HepG2 (cell line): ENCODE results near the gene RSPRY1. TPM values are rescaled to one million over a fixed set of nuclear protein-coding genes. Genes with fewer than 3 reads are reported as not detected.

Source experiments
- ATAC-seq: fragments of 200-7000 bp; cut with Tn5 transposase; 3 replicates; pipeline ENCODE4 v1.9.1; 2020; ENCODE audit warnings: mild to moderate bottlenecking, moderate library complexity
- BruUV-seq: library from RNA; stranded (reverse); fragments of 400-500 nt; replicated peaks from 2 replicates; lab custom pipeline; 2021; lab: Mats Ljungman, UMichigan
- CTCF ChIA-PET: fragments of 300-600 bp; formaldehyde crosslinking; extraction: SDS; loops from one replicate; lab custom pipeline; 2021; ENCODE audit warnings: low total read pairs, inconsistent platforms, low intra/inter-chr PET ratio; lab: Yijun Ruan, JAX
- POLR2A ChIA-PET: fragments of 350-600 bp; sonication (Branson Sonifier 250); formaldehyde crosslinking; loops from one replicate; lab custom pipeline; 2020; ENCODE audit warnings: antibody characterized with exemption, inconsistent platforms; lab: Yijun Ruan, JAX
- DNase-seq: peaks from one replicate; pipeline ENCODE4 v3.0.0-alpha.2; 2015; ENCODE audit warnings: low spot score
- FAIRE-seq: peaks from 3 replicates; lab custom pipeline; 2011; peaks lifted over from hg19 to GRCh38; lab: Jason Lieb, UNC
- H2AFZ ChIP-seq: one replicate; pipeline ENCODE4 v1.6.1; 2011; ENCODE audit warnings: low read length, inconsistent platforms
- H3K27ac ChIP-seq: fragments of 300-600 bp; 3 replicates; pipeline ENCODE4 v1.8.0; 2011; ENCODE audit warnings: mixed run types, mild to moderate bottlenecking, mixed read lengths, low read length, inconsistent platforms; ENCODE audit not compliant: insufficient read depth; ENCODE audit errors: extremely low read length
- H3K27me3 ChIP-seq, 2 experiments: fragments of 200-600 bp in 1 of 2; 2 replicates in 1 of 2; 3 replicates in 1 of 2; pipeline versions ENCODE4 v1.6.0 to v1.8.0; 2011; ENCODE audit warnings: low read length in 2 of 2, mild to moderate bottlenecking in 2 of 2, moderate library complexity in 2 of 2, inconsistent platforms in 1 of 2; ENCODE audit not compliant: insufficient read depth in 2 of 2, control insufficient read depth in 1 of 2
- H3K36me3 ChIP-seq, 2 experiments: fragments of 200-600 bp in 1 of 2; replicated peaks in 1 of 2; 2 replicates in 1 of 2; 3 replicates in 1 of 2; pipeline versions ENCODE4 v1.5.1 to v1.8.0; 2011; ENCODE audit warnings: low read length in 2 of 2, inconsistent platforms in 1 of 2; ENCODE audit not compliant: insufficient read depth in 2 of 2, control insufficient read depth in 1 of 2
- H3K4me1 ChIP-seq: 2 replicates; pipeline ENCODE4 v1.5.1; 2012; ENCODE audit warnings: low read length, inconsistent platforms; ENCODE audit not compliant: insufficient read depth
- H3K4me2 ChIP-seq: 2 replicates; pipeline ENCODE4 v1.6.0; 2011; ENCODE audit warnings: low read depth, low read length, inconsistent platforms
- H3K4me3 ChIP-seq, 3 experiments: fragments of 200-600 bp in 1 of 3; sonication (generic), shearing (Covaris generic) in 1 of 3; replicated peaks in 1 of 3; 2 replicates each; pipeline ENCODE4 v1.5.1; 2011 to 2016; ENCODE audit warnings: low read length in 3 of 3, inconsistent platforms in 2 of 3, low read depth in 2 of 3, mild to moderate bottlenecking in 2 of 3, control low read depth in 1 of 3, mixed read lengths in 1 of 3; ENCODE audit not compliant: insufficient read depth in 1 of 3
- H3K79me2 ChIP-seq: one replicate; pipeline ENCODE4 v1.6.1; 2011; ENCODE audit warnings: low read length, inconsistent platforms; ENCODE audit not compliant: insufficient read depth
- H3K9ac ChIP-seq: 2 replicates; pipeline ENCODE4 v1.6.0; 2011; ENCODE audit warnings: mild to moderate bottlenecking, low read depth, low read length, inconsistent platforms; ENCODE audit not compliant: insufficient read depth
- H3K9me3 ChIP-seq: 2 replicates; pipeline ENCODE4 v1.5.1; 2012; ENCODE audit warnings: mild to moderate bottlenecking, low read length
- H4K20me1 ChIP-seq: 2 replicates; pipeline ENCODE4 v1.6.0; 2011; ENCODE audit warnings: inconsistent platforms, mild to moderate bottlenecking, low read length, moderate library complexity; ENCODE audit not compliant: insufficient read depth
- CENPX ChIP-seq: sonication (generic); formaldehyde crosslinking; IDR thresholded peaks from 2 replicates; pipeline ENCODE4 v1.9.0; 2021; ENCODE audit warnings: mild to moderate bottlenecking, missing genetic modification reagents, moderate library complexity
- EED ChIP-seq: sonication (generic); formaldehyde crosslinking; IDR thresholded peaks from 2 replicates; pipeline ENCODE4 v1.5.0; 2020; ENCODE audit warnings: mild to moderate bottlenecking, missing genetic modification reagents
- KDM3A ChIP-seq: IDR thresholded peaks from 2 replicates; pipeline ENCODE4 v1.6.1; 2018; ENCODE audit warnings: low read depth, missing compliant biosample characterization
- KLF16 ChIP-seq, 2 experiments: sonication (generic) in 1 of 2; formaldehyde crosslinking in 1 of 2; IDR thresholded peaks; 2 replicates each; pipeline versions ENCODE4 v1.6.1 to v1.8.0; 2016 to 2023; ENCODE audit warnings: missing genetic modification reagents in 2 of 2, missing compliant biosample characterization in 1 of 2
- PCBP1 ChIP-seq: fragments of 200-400 bp; formaldehyde crosslinking; IDR thresholded peaks from 2 replicates; pipeline ENCODE4 v1.6.1; 2017; ENCODE audit warnings: mild to moderate bottlenecking, low read depth, low read length, borderline replicate concordance
- RXRA ChIP-seq: sonication (generic); formaldehyde crosslinking; IDR thresholded peaks from 2 replicates; pipeline ENCODE4 v1.5.1; 2020; ENCODE audit warnings: missing genetic modification reagents
- RXRB ChIP-seq: IDR thresholded peaks from 2 replicates; pipeline ENCODE4 v1.6.1; 2016; ENCODE audit warnings: borderline replicate concordance, missing genetic modification reagents, missing compliant biosample characterization
- SMARCC2 ChIP-seq: fragments of 450-650 bp; IDR thresholded peaks from 2 replicates; pipeline ENCODE4 v1.6.1; 2017; ENCODE audit warnings: antibody characterized with exemption, mild to moderate bottlenecking
- ZFP36L1 ChIP-seq: sonication (generic); formaldehyde crosslinking; IDR thresholded peaks from 2 replicates; pipeline ENCODE4 v1.8.0; 2022; ENCODE audit warnings: mild to moderate bottlenecking, missing genetic modification reagents, moderate library complexity
- ZNF138 ChIP-seq: sonication (generic); formaldehyde crosslinking; IDR thresholded peaks from 2 replicates; pipeline ENCODE4 v1.5.0; 2020; ENCODE audit warnings: mild to moderate bottlenecking, low read depth, missing genetic modification reagents
- ZNF282 ChIP-seq: fragments of 450-650 bp; IDR thresholded peaks from 2 replicates; pipeline ENCODE4 v1.6.1; 2018; ENCODE audit not compliant: partially characterized antibody
- ZNF510 ChIP-seq: sonication (generic); formaldehyde crosslinking; IDR thresholded peaks from 2 replicates; pipeline ENCODE4 v1.4.0; 2020; ENCODE audit warnings: low read depth, mild to moderate bottlenecking, missing genetic modification reagents
- WGBS: methylation state at CpG from one replicate; pipeline ENCODE4 v1.1.6; 2017; ENCODE audit warnings: low lambda C conversion rate; 5-methylcytosine and 5-hydroxymethylcytosine counted together
- in situ Hi-C: cut with HindIII; loops from 2 replicates; pipeline ENCODE4 v1.10.0; 2017; ENCODE audit warnings: low pct_unique_long_range_greater_than_20kb; ENCODE audit not compliant: extremely low pct_ligation_motif_present
- intact Hi-C: fragments of 100-400 bp; cut with micrococcal nuclease; formaldehyde crosslinking; loops from one replicate; pipeline ENCODE4 v1.10.0; 2022; ENCODE audit not compliant: unreplicated experiment
- polyA plus RNA-seq, 8 experiments: library from polyadenylated mRNA; depleted of rRNA in 3 of 8; stranded (reverse) in 7 of 8; unstranded in 1 of 8; fragments of >200 nt; fragmentation: Illumina TruSeq in 4 of 8; extraction: Trizol in 4 of 8; gene quantifications; 2 replicates each; pipeline versions ENCODE4 v1.2.1 to v1.2.3, GENCODE V29; 2011 to 2016; ENCODE audit warnings: low read depth in 4 of 8, missing spikeins in 1 of 8, mixed read lengths in 1 of 8; ENCODE audit not compliant: insufficient read depth in 1 of 8
- total RNA-seq, 5 experiments: library from RNA; depleted of rRNA; stranded (reverse); fragments of >200 nt; fragmentation: Illumina TruSeq; extraction: Trizol; gene quantifications; 2 replicates each; pipeline ENCODE4 v1.2.3, GENCODE V29; 2016; ENCODE audit warnings: low read depth in 1 of 5
- TF ChIP-seq, protein P1 (sequence below): sonication (generic); formaldehyde crosslinking; IDR thresholded peaks from 2 replicates; pipeline ENCODE4 v1.5.1; 2020; ENCODE audit warnings: missing genetic modification reagents, mild to moderate bottlenecking, borderline replicate concordance
- TF ChIP-seq, protein P2 (sequence below): sonication (generic); formaldehyde crosslinking; IDR thresholded peaks from 2 replicates; pipeline ENCODE4 v1.4.0; 2020; ENCODE audit warnings: missing genetic modification reagents
- TF ChIP-seq, protein P3 (sequence below): sonication (generic); formaldehyde crosslinking; IDR thresholded peaks from 2 replicates; pipeline ENCODE4 v1.8.1; 2023; ENCODE audit warnings: mild to moderate bottlenecking, moderate library complexity, missing genetic modification reagents
- TF ChIP-seq, protein P4 (sequence below): sonication (generic); formaldehyde crosslinking; IDR thresholded peaks from 2 replicates; pipeline ENCODE4 v1.5.0; 2020; ENCODE audit warnings: missing genetic modification reagents

The RSPRY1 gene
- total and polyA plus RNA-seq, 2 of the 13 experiments (the other 11 are each of a cell fraction or from before 2014, with no cell fraction given) = 53.4 to 61.0 TPM

DNA sequence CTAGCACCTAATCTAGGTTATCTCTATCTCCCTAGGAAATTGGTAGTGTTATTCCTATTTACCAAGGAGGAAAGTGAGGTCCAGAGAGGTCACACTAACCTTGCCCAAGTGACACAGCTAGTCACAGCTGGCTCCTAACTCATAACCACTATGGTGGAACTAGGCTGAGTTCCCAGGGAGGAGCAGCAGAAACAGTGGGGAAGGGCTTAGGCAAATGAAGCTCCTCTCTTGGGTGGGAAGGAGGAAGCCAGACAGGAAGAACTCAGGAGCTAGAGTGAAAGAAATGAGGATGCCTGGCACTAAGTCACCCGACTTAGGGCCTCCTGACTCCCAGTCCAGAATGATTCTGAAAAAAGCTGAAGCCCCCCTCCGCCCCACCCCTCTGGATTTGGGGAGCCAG lies 34.8 kb upstream of the RSPRY1 start:
- DNase-seq (no peak), ATAC-seq (no peak), FAIRE-seq (no peak)
- Histone ChIP-seq H3K9ac (no peak overlapping the region), H3K9me3 (no peaks in the 10 kb centered on the region), H3K36me3 (peaks cover 7 to 35% of the 10 kb centered on the region in 2 experiments; a peak in 4 of 5 replicates), H2AFZ (no peak overlapping the region), H3K79me2 (no peaks in the 10 kb centered on the region), H3K27me3 (no peaks in the 10 kb centered on the region), H3K4me2 (no peak overlapping the region), H3K4me3 (no peak overlapping the region), H3K4me1 (peaks cover 21% of the 10 kb centered on the region), H4K20me1 (no peaks in the 10 kb centered on the region), H3K27ac (no peak overlapping the region)
- 90% methylated on average over 2 of the region's 2 CpGs for WGBS
- ChIA-PET POLR2A (interaction anchor here (1.1 to 3.0 kb wide), 4 partner anchors 24 to 94 kb away, joined by 3 to 10 read pairs (median 4); partner anchors contain the start of genes ARL2BP, PSME3IP1 and RSPRY1), CTCF (no interaction called here)
- in situ Hi-C loops = no loop called here
- BruUV-seq = no TSS peak
- intact Hi-C loops = no loop called here
- TF ChIP-seq, protein P1, sequence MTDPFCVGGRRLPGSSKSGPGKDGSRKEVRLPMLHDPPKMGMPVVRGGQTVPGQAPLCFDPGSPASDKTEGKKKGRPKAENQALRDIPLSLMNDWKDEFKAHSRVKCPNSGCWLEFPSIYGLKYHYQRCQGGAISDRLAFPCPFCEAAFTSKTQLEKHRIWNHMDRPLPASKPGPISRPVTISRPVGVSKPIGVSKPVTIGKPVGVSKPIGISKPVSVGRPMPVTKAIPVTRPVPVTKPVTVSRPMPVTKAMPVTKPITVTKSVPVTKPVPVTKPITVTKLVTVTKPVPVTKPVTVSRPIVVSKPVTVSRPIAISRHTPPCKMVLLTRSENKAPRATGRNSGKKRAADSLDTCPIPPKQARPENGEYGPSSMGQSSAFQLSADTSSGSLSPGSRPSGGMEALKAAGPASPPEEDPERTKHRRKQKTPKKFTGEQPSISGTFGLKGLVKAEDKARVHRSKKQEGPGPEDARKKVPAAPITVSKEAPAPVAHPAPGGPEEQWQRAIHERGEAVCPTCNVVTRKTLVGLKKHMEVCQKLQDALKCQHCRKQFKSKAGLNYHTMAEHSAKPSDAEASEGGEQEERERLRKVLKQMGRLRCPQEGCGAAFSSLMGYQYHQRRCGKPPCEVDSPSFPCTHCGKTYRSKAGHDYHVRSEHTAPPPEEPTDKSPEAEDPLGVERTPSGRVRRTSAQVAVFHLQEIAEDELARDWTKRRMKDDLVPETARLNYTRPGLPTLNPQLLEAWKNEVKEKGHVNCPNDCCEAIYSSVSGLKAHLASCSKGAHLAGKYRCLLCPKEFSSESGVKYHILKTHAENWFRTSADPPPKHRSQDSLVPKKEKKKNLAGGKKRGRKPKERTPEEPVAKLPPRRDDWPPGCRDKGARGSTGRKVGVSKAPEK (CRISPR knock-in tag) = no peak
- TF ChIP-seq, protein P2, sequence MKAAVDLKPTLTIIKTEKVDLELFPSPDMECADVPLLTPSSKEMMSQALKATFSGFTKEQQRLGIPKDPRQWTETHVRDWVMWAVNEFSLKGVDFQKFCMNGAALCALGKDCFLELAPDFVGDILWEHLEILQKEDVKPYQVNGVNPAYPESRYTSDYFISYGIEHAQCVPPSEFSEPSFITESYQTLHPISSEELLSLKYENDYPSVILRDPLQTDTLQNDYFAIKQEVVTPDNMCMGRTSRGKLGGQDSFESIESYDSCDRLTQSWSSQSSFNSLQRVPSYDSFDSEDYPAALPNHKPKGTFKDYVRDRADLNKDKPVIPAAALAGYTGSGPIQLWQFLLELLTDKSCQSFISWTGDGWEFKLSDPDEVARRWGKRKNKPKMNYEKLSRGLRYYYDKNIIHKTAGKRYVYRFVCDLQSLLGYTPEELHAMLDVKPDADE = no peak
- TF ChIP-seq KLF16 (CRISPR knock-in tag; IDR thresholded peaks at IDR 0.05) = no peak
- no peak for TF ChIP-seq RXRA (CRISPR knock-in tag)
- no peak for TF ChIP-seq ZFP36L1
- no peak for TF ChIP-seq RXRB (CRISPR knock-in tag)
- no peak for TF ChIP-seq SMARCC2
- no peak for TF ChIP-seq KDM3A (CRISPR knock-in tag)
- TF ChIP-seq ZNF282 = no peak
- TF ChIP-seq, protein P3, sequence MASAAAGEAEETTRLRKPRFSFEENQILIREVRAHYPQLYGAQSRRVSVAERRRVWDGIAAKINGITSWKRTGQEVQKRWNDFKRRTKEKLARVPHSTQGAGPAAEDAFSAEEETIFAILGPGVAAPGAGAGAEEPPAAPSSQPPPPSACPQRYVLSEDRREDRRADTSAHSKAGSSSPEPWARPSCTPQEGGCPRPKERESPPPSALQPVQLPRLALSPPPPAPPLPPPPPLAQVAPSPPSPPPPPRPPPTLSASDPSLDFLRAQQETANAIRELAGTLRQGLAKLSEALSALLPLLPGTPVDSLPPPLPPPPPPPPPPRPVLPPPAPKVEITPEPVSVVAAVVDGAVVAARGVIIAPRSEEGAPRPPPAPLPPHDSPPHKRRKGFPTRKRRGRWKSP (CRISPR knock-in tag) = no peak
- TF ChIP-seq PCBP1 = no peak
- TF ChIP-seq ZNF510 (CRISPR knock-in tag) = no peak
- TF ChIP-seq, protein P4, sequence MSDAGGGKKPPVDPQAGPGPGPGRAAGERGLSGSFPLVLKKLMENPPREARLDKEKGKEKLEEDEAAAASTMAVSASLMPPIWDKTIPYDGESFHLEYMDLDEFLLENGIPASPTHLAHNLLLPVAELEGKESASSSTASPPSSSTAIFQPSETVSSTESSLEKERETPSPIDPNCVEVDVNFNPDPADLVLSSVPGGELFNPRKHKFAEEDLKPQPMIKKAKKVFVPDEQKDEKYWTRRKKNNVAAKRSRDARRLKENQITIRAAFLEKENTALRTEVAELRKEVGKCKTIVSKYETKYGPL (CRISPR knock-in tag) = no peak
- TF ChIP-seq CENPX (CRISPR knock-in tag) = no peak
- no peak for TF ChIP-seq EED (CRISPR knock-in tag)
- TF ChIP-seq ZNF138 (CRISPR knock-in tag) = no peak
